Neuron (in vitro differentiated cells): ENCODE results near the gene ZSCAN16.
"Not testable (repeated sequence)": the region's sequence is repeated elsewhere in the genome, so short reads cannot be mapped to it uniquely, and the experiment has no call there.

Experiments
- H2AFZ ChIP-seq: one replicate; pipeline ENCODE4 v1.6.1; 2013; ENCODE audit warnings: low read depth, mild to moderate bottlenecking, inconsistent platforms, low read length, moderate library complexity
- H3K27me3 ChIP-seq: one replicate; pipeline ENCODE4 v1.6.1; 2013; ENCODE audit warnings: low read length; ENCODE audit not compliant: insufficient read depth
- H3K36me3 ChIP-seq: one replicate; pipeline ENCODE4 v1.6.1; 2013; ENCODE audit warnings: low read length; ENCODE audit not compliant: insufficient read depth
- H3K4me1 ChIP-seq: one replicate; pipeline ENCODE4 v1.6.1; 2013; ENCODE audit warnings: low read length; ENCODE audit not compliant: insufficient read depth
- H3K4me3 ChIP-seq: 2 replicates; pipeline ENCODE4 v1.5.1; 2013; ENCODE audit warnings: mild to moderate bottlenecking, low read length, moderate library complexity
- H3K9me3 ChIP-seq: one replicate; pipeline ENCODE4 v1.6.1; 2013; ENCODE audit warnings: low read length

ZSCAN16 gene

GRCh38 chr6:28124350-28124970 lies at the start of gene ZSCAN16:
Gene ZSCAN16 (plus strand): TSS chr6:28124609. CDS start chr6:28125444, 835 bp downstream.
- Histone ChIP-seq H3K4me1 (peaks cover 21% of the 10 kb centered on the region), H3K9me3 (no peaks in the 10 kb centered on the region), H3K4me3 (peak within 1 kb of the TSS; percentile 97), H3K27me3 (no peaks in the 10 kb centered on the region), H3K36me3 (peaks cover 62% of the 10 kb centered on the region), H2AFZ (peak within 1 kb of the TSS; percentile 94)

- no peaks in the 10 kb centered on the region for H3K27me3 ChIP-seq
- no peak overlapping the region for H3K4me3 ChIP-seq
- H2AFZ ChIP-seq: no peak overlapping the region
- H3K4me1 ChIP-seq: peaks cover 6% of the 10 kb centered on the region
- no peaks in the 10 kb centered on the region for H3K36me3 ChIP-seq
- no peaks in the 10 kb centered on the region for H3K9me3 ChIP-seq
Observed at GRCh38 chr6:28078050-28078449, 46.4 kb upstream of the ZSCAN16 start.

- H3K9me3 ChIP-seq: no peaks in the 10 kb centered on the region
- no peaks in the 10 kb centered on the region for H3K36me3 ChIP-seq
- no peak overlapping the region for H2AFZ ChIP-seq
- peaks cover 6% of the 10 kb centered on the region for H3K4me1 ChIP-seq
- no peak overlapping the region for H3K4me3 ChIP-seq
- no peaks in the 10 kb centered on the region for H3K27me3 ChIP-seq
Observed at GRCh38 chr6:28078836-28079235, 45.6 kb upstream of the ZSCAN16 start.

GRCh38 chr6:28080381-28080630 lies 44.1 kb upstream of the ZSCAN16 start, which contains the start of gene ZNF165:
Gene ZNF165 (plus strand): TSS chr6:28080568. CDS start chr6:28085481, 4,913 bp downstream.
- H3K9me3 ChIP-seq, H3K4me1 ChIP-seq, H3K27me3 ChIP-seq, H3K36me3 ChIP-seq: not testable (repeated sequence)
- Histone ChIP-seq H2AFZ (peak within 1 kb of the TSS; percentile 97), H3K4me3 (peak within 1 kb of the TSS; percentile 90)

- Histone ChIP-seq H3K36me3 (no peaks in the 10 kb centered on the region), H3K4me3 (peak overlapping the region; percentile 90), H3K4me1 (peaks cover 6% of the 10 kb centered on the region), H3K27me3 (no peaks in the 10 kb centered on the region), H3K9me3 (no peaks in the 10 kb centered on the region), H2AFZ (peak overlapping the region; percentile 97)
Observed at GRCh38 chr6:28080631-28081485, 43.6 kb upstream of the ZSCAN16 start.

GRCh38 chr6:28081486-28081751 lies 43.0 kb upstream of the ZSCAN16 start:
- peak overlapping the region; percentile 97 for H2AFZ ChIP-seq

GRCh38 chr6:28082939-28083338 lies 41.5 kb upstream of the ZSCAN16 start:
- peaks cover 6% of the 10 kb centered on the region for H3K4me1 ChIP-seq
- H3K9me3 ChIP-seq: no peaks in the 10 kb centered on the region
- H2AFZ ChIP-seq: no peak overlapping the region
- H3K27me3 ChIP-seq: no peaks in the 10 kb centered on the region
- no peak overlapping the region for H3K4me3 ChIP-seq
- H3K36me3 ChIP-seq: no peaks in the 10 kb centered on the region

More at GRCh38 chr6:28081486-28081751, 43.0 kb upstream of the ZSCAN16 start:
- Histone ChIP-seq H3K27me3 (no peaks in the 10 kb centered on the region), H3K36me3 (no peaks in the 10 kb centered on the region), H3K9me3 (no peaks in the 10 kb centered on the region), H3K4me3 (peak overlapping the region; percentile 90), H3K4me1 (peaks cover 6% of the 10 kb centered on the region)

GRCh38 chr6:28089054-28089453 lies 35.4 kb upstream of the ZSCAN16 start:
- no peak overlapping the region for H2AFZ ChIP-seq
- H3K4me1 ChIP-seq: no peaks in the 10 kb centered on the region
- H3K9me3 ChIP-seq: peaks cover 3% of the 10 kb centered on the region
- H3K27me3 ChIP-seq: no peaks in the 10 kb centered on the region
- H3K36me3 ChIP-seq: peaks cover 3% of the 10 kb centered on the region
- no peak overlapping the region for H3K4me3 ChIP-seq

GRCh38 chr6:28090917-28091586 lies 33.4 kb upstream of the ZSCAN16 start:
- no peak overlapping the region for H3K4me3 ChIP-seq
- peaks cover 3% of the 10 kb centered on the region for H3K36me3 ChIP-seq
- H3K27me3 ChIP-seq: no peaks in the 10 kb centered on the region
- H3K4me1 ChIP-seq: no peaks in the 10 kb centered on the region
- no peak overlapping the region for H2AFZ ChIP-seq
- H3K9me3 ChIP-seq: peaks cover 3% of the 10 kb centered on the region

GRCh38 chr6:28102222-28102621 lies 22.2 kb upstream of the ZSCAN16 start:
- H2AFZ ChIP-seq, H3K9me3 ChIP-seq, H3K4me1 ChIP-seq, H3K4me3 ChIP-seq, H3K27me3 ChIP-seq, H3K36me3 ChIP-seq: not testable (repeated sequence)

GRCh38 chr6:28102699-28103098 lies 21.7 kb upstream of the ZSCAN16 start:
- H2AFZ ChIP-seq, H3K4me3 ChIP-seq, H3K9me3 ChIP-seq, H3K27me3 ChIP-seq, H3K4me1 ChIP-seq, H3K36me3 ChIP-seq: not testable (repeated sequence)

GRCh38 chr6:28104392-28105244 lies 19.8 kb upstream of the ZSCAN16 start:
- H3K4me3 ChIP-seq: peak overlapping the region; percentile 72
- H2AFZ ChIP-seq: peak overlapping the region; percentile 94
- peaks cover 2% of the 10 kb centered on the region for H3K4me1 ChIP-seq
- no peaks in the 10 kb centered on the region for H3K36me3 ChIP-seq
- H3K27me3 ChIP-seq: no peaks in the 10 kb centered on the region
- H3K9me3 ChIP-seq: no peaks in the 10 kb centered on the region

- H3K4me3 ChIP-seq: peak overlapping the region; percentile 72
- H2AFZ ChIP-seq: peak overlapping the region; percentile 94
- no peaks in the 10 kb centered on the region for H3K27me3 ChIP-seq
- no peaks in the 10 kb centered on the region for H3K9me3 ChIP-seq
- H3K36me3 ChIP-seq: no peaks in the 10 kb centered on the region
- peaks cover 2% of the 10 kb centered on the region for H3K4me1 ChIP-seq
Observed at GRCh38 chr6:28105245-28105639, 19.2 kb upstream of the ZSCAN16 start.
